Measurements from ENCODE around the gene BNC2.
"Not testable (repeated sequence)": the region's sequence is repeated elsewhere in the genome, so short reads cannot be mapped to it uniquely, and the experiment has no call there.

GRCh38 chr9:16480584-16480983 lies 389.9 kb downstream of the BNC2 start:
- not testable (repeated sequence) for TF ChIP-seq EZH2 (IDR thresholded peaks at IDR 0.05); POLR2AphosphoS5 (IDR thresholded peaks at IDR 0.05; ENCODE audit: borderline replicate concordance, low read depth, low read length); FOXP2 (optimal IDR thresholded peaks at IDR 0.05; ENCODE audit: control extremely low read depth, extremely low read length, insufficient read depth)
